Pons (tissue), 1 donor: Measurements from ENCODE around the gene C5orf63.
"Not testable (repeated sequence)": the region's sequence is repeated elsewhere in the genome, so short reads cannot be mapped to it uniquely, and the experiment has no call there.

Source experiments
- DNase-seq: peaks from one replicate; pipeline ENCODE4 v3.0.0-alpha.2; 2016; ENCODE audit warnings: low spot score

C5orf63 gene

GRCh38 chr5:127008300-127008975, 64.9 kb downstream of the C5orf63 start:
- no peak for DNase-seq

DNA sequence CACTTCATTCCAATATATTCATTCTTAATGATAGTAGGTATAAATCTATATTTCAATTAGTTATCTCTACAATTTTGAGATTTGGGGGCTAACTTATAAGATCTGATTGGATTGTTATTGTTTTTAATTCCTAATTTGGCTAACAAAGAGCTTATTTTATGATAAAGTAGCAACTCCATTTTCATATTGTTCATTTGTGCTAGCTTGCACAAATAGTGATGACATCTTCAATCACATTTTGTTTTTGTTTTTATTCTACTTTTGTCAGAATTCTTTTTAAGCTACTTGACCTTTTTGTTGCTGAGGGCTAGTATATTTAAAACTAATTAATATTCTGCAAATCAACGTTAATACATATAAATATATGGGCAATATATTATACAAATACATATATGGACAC, 65.8 kb downstream of the C5orf63 start:
- no peak for DNase-seq

- DNase-seq, result no peak
Observed at GRCh38 chr5:127006744-127007143, 66.6 kb downstream of the C5orf63 start.

DNA sequence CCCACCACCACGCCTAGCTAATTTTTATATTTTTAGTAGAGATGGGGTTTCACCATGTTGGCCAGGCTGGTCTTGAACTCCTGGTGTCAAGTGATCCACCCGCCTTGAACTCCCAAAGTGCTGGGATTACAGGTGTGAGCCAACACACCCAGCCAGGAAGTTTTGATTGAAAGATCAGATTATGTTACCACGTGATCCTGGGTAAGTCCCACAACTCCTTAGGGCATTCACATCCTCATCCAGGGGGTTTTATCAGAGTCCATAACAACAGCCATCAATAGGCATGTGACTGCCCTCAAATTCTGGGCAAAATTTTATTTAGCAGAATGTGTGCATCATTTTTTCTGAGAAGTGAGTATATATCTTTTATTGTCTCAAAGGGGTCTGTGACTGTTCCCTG, 68.0 kb downstream of the C5orf63 start:
- not testable (repeated sequence) for DNase-seq

- DNase-seq, result no peak
Observed at GRCh38 chr5:127004721-127005120, 68.6 kb downstream of the C5orf63 start.

DNA sequence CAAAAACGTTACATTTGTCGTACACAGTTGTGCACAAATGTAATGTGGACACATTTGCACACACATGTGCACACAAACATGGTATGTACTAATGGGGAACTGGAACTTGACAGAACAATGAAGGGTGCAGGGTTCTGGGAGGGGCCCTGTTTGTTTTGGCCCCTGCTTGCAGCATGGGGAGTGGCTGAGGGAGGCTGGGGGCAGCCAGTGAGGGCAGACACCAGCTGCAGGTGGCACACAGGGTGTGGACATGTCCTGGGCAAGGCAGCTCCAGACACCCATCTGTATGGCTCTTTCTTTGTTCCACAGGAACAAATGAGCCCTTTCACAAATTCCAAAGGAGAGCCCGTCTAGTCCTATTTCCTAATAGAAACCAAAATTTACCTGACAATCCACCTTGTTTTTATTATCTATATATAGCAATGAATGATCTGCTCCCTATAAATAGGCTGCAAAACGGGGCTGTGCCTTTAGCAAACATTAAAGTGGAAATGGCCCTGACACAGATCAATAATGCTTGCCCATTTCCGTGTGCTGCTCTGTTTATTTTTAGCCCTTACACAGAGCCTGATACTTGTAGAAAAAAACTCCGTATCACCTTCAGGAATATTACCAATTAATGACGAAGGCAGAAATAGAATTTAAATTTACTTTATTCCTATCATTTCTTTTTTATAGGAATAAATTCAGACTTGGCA, 69.4 kb downstream of the C5orf63 start:
- DNase-seq, result no peak

GRCh38 chr5:127002390-127002789, 70.9 kb downstream of the C5orf63 start:
- DNase-seq, result no peak

- no peak for DNase-seq
Observed at GRCh38 chr5:127001621-127002296, 71.5 kb downstream of the C5orf63 start.
